Skeletal muscle tissue (tissue), 4 donors: Measurements from ENCODE around the gene TMEM214. TPM values are rescaled to one million over a fixed set of nuclear protein-coding genes. Genes with fewer than 3 reads are reported as not detected.
A peak's percentile ranks its signal among the peaks of the same experiment; 100 is the strongest.

Experiments used
- H3K27ac ChIP-seq: one replicate; pipeline ENCODE4 v1.7.0; 2013; ENCODE audit warnings: mild to moderate bottlenecking, low read depth, low read length, inconsistent platforms
- H3K27me3 ChIP-seq, 3 donors: one replicate each; pipeline ENCODE4 v1.7.0; 2013; ENCODE audit warnings: low read length in 3 of 3; ENCODE audit not compliant: control insufficient read depth in 3 of 3, insufficient read depth in 3 of 3
- H3K36me3 ChIP-seq, 3 donors: one replicate each; pipeline ENCODE4 v1.7.0; 2013; ENCODE audit warnings: low read length in 3 of 3; ENCODE audit not compliant: control insufficient read depth in 3 of 3, insufficient read depth in 3 of 3
- H3K4me1 ChIP-seq, 3 donors: one replicate each; pipeline ENCODE4 v1.7.0; 2013; ENCODE audit warnings: low read length in 3 of 3, mild to moderate bottlenecking in 3 of 3; ENCODE audit not compliant: control insufficient read depth in 3 of 3, insufficient read depth in 3 of 3
- H3K4me3 ChIP-seq, 3 donors: one replicate each; pipeline ENCODE4 v1.7.0; 2013; ENCODE audit warnings: low read length in 3 of 3
- H3K9ac ChIP-seq, 3 donors: one replicate each; pipeline ENCODE4 v1.7.0; 2013; ENCODE audit warnings: low read length in 3 of 3, mild to moderate bottlenecking in 3 of 3, moderate library complexity in 2 of 3, low read depth in 1 of 3
- H3K9me3 ChIP-seq, 3 donors: one replicate each; pipeline ENCODE4 v1.7.0; 2013; ENCODE audit warnings: low read length in 3 of 3; ENCODE audit not compliant: control insufficient read depth in 3 of 3
- total RNA-seq: library from RNA; depleted of rRNA; stranded (reverse); fragments of >200 nt; gene quantifications from one replicate; pipeline ENCODE4 v1.2.3, GENCODE V29; 2014
- donor health status: Osteomylitis.

The TMEM214 gene, protein sequence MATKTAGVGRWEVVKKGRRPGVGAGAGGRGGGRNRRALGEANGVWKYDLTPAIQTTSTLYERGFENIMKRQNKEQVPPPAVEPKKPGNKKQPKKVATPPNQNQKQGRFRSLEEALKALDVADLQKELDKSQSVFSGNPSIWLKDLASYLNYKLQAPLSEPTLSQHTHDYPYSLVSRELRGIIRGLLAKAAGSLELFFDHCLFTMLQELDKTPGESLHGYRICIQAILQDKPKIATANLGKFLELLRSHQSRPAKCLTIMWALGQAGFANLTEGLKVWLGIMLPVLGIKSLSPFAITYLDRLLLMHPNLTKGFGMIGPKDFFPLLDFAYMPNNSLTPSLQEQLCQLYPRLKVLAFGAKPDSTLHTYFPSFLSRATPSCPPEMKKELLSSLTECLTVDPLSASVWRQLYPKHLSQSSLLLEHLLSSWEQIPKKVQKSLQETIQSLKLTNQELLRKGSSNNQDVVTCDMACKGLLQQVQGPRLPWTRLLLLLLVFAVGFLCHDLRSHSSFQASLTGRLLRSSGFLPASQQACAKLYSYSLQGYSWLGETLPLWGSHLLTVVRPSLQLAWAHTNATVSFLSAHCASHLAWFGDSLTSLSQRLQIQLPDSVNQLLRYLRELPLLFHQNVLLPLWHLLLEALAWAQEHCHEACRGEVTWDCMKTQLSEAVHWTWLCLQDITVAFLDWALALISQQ
- total RNA-seq: 23.5 TPM

DNA sequence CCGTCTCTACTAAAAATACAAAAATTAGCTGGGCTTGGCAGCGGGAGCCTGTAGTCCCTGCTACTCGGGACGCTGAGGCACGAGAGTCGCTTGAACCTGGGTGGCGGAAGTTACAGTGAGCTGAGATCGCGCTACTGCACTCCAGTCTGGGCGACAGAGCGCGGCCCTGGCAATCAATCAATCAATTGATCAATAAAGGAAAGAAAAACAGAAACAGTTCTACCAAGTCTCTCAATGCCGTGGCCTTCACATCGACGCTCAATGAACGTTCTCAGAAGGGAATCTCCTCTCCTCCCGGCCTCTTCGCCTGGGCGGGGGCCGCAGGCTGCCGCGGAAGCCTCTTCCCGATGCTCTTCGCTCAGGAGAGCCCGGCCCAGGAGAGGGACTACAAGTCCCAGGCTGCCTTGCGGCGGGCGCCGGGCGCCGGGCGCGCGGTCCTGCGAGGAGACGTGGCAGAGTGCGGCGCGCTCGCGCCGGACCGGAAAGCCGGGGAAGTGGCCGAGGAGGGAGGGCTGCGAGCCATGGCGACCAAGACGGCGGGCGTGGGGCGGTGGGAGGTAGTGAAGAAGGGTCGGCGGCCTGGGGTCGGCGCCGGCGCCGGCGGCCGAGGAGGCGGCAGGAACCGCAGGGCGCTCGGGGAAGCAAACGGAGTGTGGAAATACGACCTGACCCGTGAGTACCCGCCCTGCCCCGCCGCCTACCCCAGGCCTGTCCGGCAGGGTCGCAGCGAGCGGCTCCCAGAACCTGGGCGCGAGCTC lies at the start of gene TMEM214:
Gene TMEM214, plus strand, starts transcription at position 471 of the 758 bp plus-strand sequence. Its CDS starts 51 bp downstream, at position 522.
- peak within 1 kb of the TSS; percentile 92 to 98 (median 97) for H3K9ac ChIP-seq
- H3K4me1 ChIP-seq: peaks cover 16 to 30% (median 23%) of the 10 kb centered on the region in 3 donors
- H3K27ac ChIP-seq: peak within 1 kb of the TSS; percentile 78
- no peaks in the 10 kb centered on the region for H3K9me3 ChIP-seq
- H3K4me3 ChIP-seq: peak within 1 kb of the TSS; percentile 96 to 99 (median 98)
- no peaks in the 10 kb centered on the region for H3K27me3 ChIP-seq
- H3K36me3 ChIP-seq: peaks cover 31 to 35% (median 31%) of the 10 kb centered on the region in 3 donors

DNA sequence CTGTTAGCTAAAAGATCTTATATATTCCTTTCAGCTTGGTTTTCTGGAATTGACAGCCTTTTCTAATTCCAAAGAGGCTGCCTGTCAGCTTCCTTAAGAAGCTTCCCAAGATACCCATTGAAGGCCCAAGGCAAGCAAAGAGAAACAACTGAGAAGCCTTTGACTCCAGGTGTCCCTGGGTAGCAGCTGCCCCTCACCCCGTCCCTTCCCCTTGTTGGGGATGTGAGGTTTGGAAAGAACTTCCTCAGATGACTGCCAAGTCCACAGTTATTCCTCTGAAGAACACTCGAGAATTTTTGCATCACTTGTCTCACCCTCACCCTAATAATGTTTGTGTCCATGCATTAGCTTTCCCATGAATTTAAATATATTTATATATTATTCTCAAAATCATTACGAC lies 49.0 kb upstream of the TMEM214 start:
- H3K9me3 ChIP-seq: no peaks in the 10 kb centered on the region
- peaks cover 45 to 69% (median 52%) of the 10 kb centered on the region in 3 donors for H3K4me1 ChIP-seq
- no peaks in the 10 kb centered on the region for H3K27me3 ChIP-seq
- peaks cover 0 to 5% (median 0%) of the 10 kb centered on the region in 3 donors for H3K36me3 ChIP-seq
- no peak overlapping the region for H3K27ac ChIP-seq
- no peak overlapping the region for H3K4me3 ChIP-seq
- no peak overlapping the region for H3K9ac ChIP-seq

DNA sequence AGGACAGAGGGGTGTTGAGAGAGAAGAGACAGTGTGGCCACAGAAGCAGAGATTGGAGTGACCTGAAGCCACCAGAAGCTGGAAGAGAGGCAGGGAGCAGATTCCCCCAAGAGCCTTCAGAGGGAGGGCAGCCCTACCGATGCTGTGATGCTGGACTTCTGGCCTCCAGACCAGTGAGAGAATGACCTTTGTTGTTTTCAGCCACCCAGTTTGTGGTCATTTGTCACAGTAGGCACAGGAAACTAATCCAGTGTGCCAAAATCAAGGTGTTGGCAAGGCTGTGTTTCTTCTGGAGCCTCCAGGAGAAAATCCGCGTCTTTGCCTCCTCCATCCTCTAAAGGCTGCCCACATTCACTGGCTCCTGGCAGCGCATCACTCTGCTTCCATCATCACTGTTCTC lies 47.0 kb upstream of the TMEM214 start:
- H3K4me1 ChIP-seq: peaks cover 32 to 55% (median 39%) of the 10 kb centered on the region in 3 donors
- H3K27ac ChIP-seq: no peak overlapping the region
- H3K27me3 ChIP-seq: no peaks in the 10 kb centered on the region
- no peak overlapping the region for H3K4me3 ChIP-seq
- no peak overlapping the region for H3K9ac ChIP-seq
- peaks cover 0 to 5% (median 0%) of the 10 kb centered on the region in 3 donors for H3K36me3 ChIP-seq
- H3K9me3 ChIP-seq: no peaks in the 10 kb centered on the region

DNA sequence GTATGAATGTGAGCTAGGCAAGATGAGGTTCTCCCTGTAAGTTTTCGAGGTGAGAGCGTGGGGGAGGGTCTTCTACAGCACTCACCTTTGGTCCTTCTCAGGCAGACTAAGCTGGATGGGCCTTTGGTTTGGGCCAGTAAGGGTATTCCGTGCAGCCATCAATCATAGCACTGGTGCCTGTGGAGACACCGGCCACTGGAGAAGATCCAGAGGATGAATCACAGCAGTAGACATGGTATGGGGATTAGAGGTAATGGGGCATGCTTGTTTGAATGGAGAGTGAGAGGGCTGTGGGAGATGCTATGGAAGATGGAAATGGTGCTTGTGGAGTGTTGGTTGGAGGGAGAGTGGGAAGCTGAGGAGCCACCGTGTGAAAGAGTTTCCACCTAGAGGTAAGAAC lies 46.2 kb upstream of the TMEM214 start:
- no peaks in the 10 kb centered on the region for H3K9me3 ChIP-seq
- no peaks in the 10 kb centered on the region for H3K27me3 ChIP-seq
- H3K36me3 ChIP-seq: peaks cover 0 to 5% (median 0%) of the 10 kb centered on the region in 3 donors
- no peak overlapping the region for H3K9ac ChIP-seq
- H3K27ac ChIP-seq: no peak overlapping the region
- H3K4me1 ChIP-seq: peaks cover 27 to 48% (median 37%) of the 10 kb centered on the region in 3 donors
- H3K4me3 ChIP-seq: no peak overlapping the region

DNA sequence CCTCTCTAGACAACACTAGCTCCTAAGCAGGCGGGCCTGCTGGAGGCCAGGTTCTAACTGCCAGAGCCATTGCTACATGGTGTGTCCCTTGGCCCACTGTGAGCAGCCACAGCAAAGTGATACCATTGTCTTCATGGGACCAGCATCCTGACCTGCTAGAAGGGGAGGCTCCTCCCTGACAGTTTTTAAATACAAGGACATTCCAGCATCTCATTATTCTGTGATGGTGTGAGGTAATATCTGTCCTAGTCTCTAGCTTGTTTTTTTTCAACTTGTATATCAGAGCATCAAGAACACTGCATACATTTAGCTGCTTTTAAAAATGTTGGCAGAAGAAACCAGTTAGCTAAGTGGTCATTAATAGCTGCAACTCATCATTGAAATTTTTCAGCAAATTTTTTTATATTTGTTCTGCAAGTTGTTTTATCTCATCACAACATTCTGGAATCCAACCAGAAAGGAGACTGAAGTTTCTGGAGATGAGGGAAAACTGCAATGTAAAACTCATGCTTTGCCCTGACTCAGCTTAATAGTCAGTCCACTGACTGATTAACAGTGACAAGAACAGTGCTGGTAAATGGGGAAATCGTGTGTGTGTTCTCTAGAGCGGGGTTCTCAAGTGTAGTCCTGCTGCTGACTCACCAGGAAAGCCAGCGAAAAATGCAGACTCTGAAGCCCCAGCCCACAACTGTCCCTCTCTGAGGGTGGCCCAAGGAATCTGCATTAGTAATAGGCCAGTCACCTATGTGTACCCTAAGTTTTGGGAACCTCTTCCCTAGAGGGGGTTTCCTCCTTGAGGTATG lies 44.5 kb upstream of the TMEM214 start:
- no peak overlapping the region for H3K4me3 ChIP-seq
- no peaks in the 10 kb centered on the region for H3K27me3 ChIP-seq
- no peak overlapping the region for H3K27ac ChIP-seq
- H3K9me3 ChIP-seq: no peaks in the 10 kb centered on the region
- H3K4me1 ChIP-seq: peaks cover 10 to 31% (median 20%) of the 10 kb centered on the region in 3 donors
- peaks cover 0 to 5% (median 0%) of the 10 kb centered on the region in 3 donors for H3K36me3 ChIP-seq
- H3K9ac ChIP-seq: peak overlapping the region in 1 of 3 donors; percentile 38

DNA sequence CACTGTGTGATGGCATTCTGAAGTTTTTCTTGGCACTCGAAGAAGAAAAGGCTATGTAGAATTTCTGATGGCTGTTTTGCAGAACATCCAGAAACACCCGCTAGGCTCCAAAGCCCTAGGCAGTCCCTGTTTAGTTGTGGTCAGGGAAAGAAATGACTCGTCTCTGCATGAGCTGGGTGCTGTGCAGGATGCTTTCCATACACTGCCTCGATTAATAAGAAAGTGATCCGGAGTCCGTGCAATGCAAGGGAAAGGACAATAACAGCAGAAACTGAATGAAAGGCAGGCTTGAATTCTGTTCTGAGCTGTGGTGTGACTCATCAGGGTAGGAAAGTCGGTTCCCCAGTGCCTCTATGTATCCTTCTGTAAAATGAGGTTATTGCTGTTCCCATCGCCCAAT lies 43.6 kb upstream of the TMEM214 start:
- Histone ChIP-seq H3K4me3 (no peak overlapping the region), H3K9ac (no peak overlapping the region), H3K9me3 (no peaks in the 10 kb centered on the region), H3K27ac (no peak overlapping the region), H3K36me3 (peaks cover 0 to 5% (median 0%) of the 10 kb centered on the region in 3 donors), H3K4me1 (peaks cover 5 to 28% (median 15%) of the 10 kb centered on the region in 3 donors), H3K27me3 (no peaks in the 10 kb centered on the region)

DNA sequence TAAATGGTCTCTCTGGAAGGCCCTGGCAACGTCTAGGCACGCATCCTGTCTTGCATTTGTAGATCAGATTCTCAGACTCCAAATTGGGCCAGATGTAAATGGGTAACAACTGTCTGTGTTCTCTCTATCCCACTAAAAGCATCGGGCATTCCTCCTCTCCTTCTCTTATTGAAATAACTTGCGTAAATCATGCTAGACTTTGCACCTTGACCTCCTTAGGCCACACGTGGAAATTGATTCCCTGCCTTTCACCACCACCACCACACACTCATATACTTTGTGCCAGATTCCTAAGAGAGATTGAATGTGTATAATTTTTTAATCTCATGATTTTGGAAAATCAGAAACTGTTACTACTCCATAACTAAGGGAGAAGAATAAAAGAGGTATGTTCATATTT lies 41.0 kb upstream of the TMEM214 start:
- no peaks in the 10 kb centered on the region for H3K27me3 ChIP-seq
- no peak overlapping the region for H3K9ac ChIP-seq
- H3K4me1 ChIP-seq: peaks cover 0 to 6% (median 1%) of the 10 kb centered on the region in 3 donors
- H3K27ac ChIP-seq: no peak overlapping the region
- no peak overlapping the region for H3K4me3 ChIP-seq
- H3K9me3 ChIP-seq: no peaks in the 10 kb centered on the region
- H3K36me3 ChIP-seq: peaks cover 0 to under 1% (median 0%) of the 10 kb centered on the region in 3 donors

DNA sequence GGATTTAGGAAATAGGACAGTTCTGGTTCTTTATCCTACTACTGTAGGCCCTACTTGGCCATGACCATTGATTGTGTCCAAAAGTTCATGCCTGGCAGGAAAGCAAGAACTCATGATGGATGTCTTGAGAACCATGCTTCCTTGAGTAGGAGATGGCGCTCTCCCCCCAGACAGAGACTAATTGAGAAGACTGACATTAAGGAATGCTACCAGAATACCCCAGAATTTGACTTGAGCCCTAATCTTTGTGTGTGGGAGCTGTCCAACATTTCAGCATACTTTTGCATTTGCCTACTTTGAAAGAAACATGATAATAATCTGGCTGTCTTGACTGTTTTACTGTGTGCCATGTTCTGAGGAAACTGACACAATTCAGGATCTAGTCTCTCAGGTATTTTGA lies 39.0 kb upstream of the TMEM214 start:
- H3K27me3 ChIP-seq: no peaks in the 10 kb centered on the region
- no peak overlapping the region for H3K4me3 ChIP-seq
- no peak overlapping the region for H3K9ac ChIP-seq
- H3K36me3 ChIP-seq: no peaks in the 10 kb centered on the region
- H3K4me1 ChIP-seq: peaks cover 0 to 8% (median 0%) of the 10 kb centered on the region in 3 donors
- H3K27ac ChIP-seq: no peak overlapping the region
- H3K9me3 ChIP-seq: no peaks in the 10 kb centered on the region

DNA sequence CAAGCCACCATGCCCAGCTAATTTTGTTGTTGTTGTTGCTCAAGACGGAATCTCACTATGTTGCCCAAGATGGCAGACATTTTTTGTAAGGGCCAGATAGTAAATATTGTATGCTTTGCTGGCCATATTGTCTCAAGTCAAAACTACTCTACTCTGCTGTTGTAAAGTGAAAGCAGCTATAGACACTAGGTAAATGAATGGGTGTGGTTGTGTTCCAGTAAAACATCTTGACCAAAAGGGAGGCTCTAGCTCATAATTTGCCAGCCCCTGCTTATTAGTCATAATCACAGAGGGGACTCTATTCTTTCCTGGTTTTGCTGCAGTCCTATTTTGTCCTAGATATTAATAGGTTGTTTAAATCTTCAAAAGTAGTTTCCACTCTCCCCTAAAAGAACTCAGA lies 37.8 kb upstream of the TMEM214 start:
- Histone ChIP-seq H3K9ac (no peak overlapping the region), H3K36me3 (no peaks in the 10 kb centered on the region), H3K4me3 (no peak overlapping the region), H3K27ac (no peak overlapping the region), H3K4me1 (peaks cover 0 to 11% (median 0%) of the 10 kb centered on the region in 3 donors), H3K9me3 (no peaks in the 10 kb centered on the region), H3K27me3 (no peaks in the 10 kb centered on the region)
